Endodermal cell (in vitro differentiated cells): ENCODE results near the gene YPEL1. TPM values are rescaled to one million over a fixed set of nuclear protein-coding genes. Genes with fewer than 3 reads are reported as not detected.

Experiments
- DNase-seq: peaks from one replicate; pipeline ENCODE4 v3.0.0-alpha.2; 2017
- H3K27ac ChIP-seq: 2 replicates; pipeline ENCODE4 v1.5.1; 2013; ENCODE audit warnings: mild to moderate bottlenecking, low read depth, low read length, moderate library complexity
- H3K27me3 ChIP-seq: 2 replicates; pipeline ENCODE4 v1.6.1; 2013; ENCODE audit warnings: mild to moderate bottlenecking, low read length, moderate library complexity; ENCODE audit not compliant: insufficient read depth, control insufficient read depth, poor library complexity, severe bottlenecking
- H3K36me3 ChIP-seq: 2 replicates; pipeline ENCODE4 v1.7.0; 2013; ENCODE audit warnings: mild to moderate bottlenecking, low read length, moderate library complexity; ENCODE audit not compliant: control insufficient read depth, insufficient read depth
- H3K4me1 ChIP-seq: one replicate; pipeline ENCODE4 v1.7.0; 2013; ENCODE audit warnings: low read length; ENCODE audit not compliant: control insufficient read depth, insufficient read depth
- H3K4me3 ChIP-seq: 2 replicates; pipeline ENCODE4 v1.5.1; 2013; ENCODE audit warnings: mild to moderate bottlenecking, low read length, moderate library complexity
- H3K9ac ChIP-seq: 2 replicates; pipeline ENCODE4 v1.6.1; 2013; ENCODE audit warnings: mild to moderate bottlenecking, low read length, moderate library complexity; ENCODE audit not compliant: poor library complexity, severe bottlenecking; ENCODE audit errors: extremely low read depth
- H3K9me3 ChIP-seq: 2 replicates; pipeline ENCODE4 v1.6.1; 2013; ENCODE audit warnings: mild to moderate bottlenecking, low read length, moderate library complexity; ENCODE audit not compliant: control insufficient read depth
- H3K27ac Mint-ChIP-seq: 2 replicates; pipeline ENCODE4 v1.8.0; 2020; ENCODE audit warnings: mixed read lengths
- H3K27me3 Mint-ChIP-seq: 2 replicates; pipeline ENCODE4 v1.8.0; 2021; ENCODE audit warnings: mild to moderate bottlenecking, mixed read lengths; ENCODE audit not compliant: insufficient read depth
- H3K36me3 Mint-ChIP-seq: 2 replicates; pipeline ENCODE4 v1.8.0; 2020; ENCODE audit warnings: low read depth, mixed read lengths
- H3K4me1 Mint-ChIP-seq: 2 replicates; pipeline ENCODE4 v1.8.0; 2020; ENCODE audit warnings: mixed read lengths
- H3K4me3 Mint-ChIP-seq: 2 replicates; pipeline ENCODE4 v1.8.0; 2020; ENCODE audit warnings: mild to moderate bottlenecking, moderate library complexity, mixed read lengths
- H3K9me3 Mint-ChIP-seq: 2 replicates; pipeline ENCODE4 v1.8.0; 2020; ENCODE audit warnings: mild to moderate bottlenecking, mixed read lengths
- WGBS, 2 experiments: methylation state at CpG; one replicate each; pipeline versions ENCODE4 v1.1.5 to v1.1.7; 2013; ENCODE audit warnings: missing lambda C conversion rate in 2 of 2, mixed read lengths in 1 of 2; ENCODE audit not compliant: insufficient coverage in 1 of 2, insufficient read length in 1 of 2; 5-methylcytosine and 5-hydroxymethylcytosine counted together
- total RNA-seq, 2 donors: library from RNA; stranded (reverse); fragmentation: NEBNext Ultra II Directional in 1 of 2; extraction: Animal tissue kit (Norgen Biotek cat#: 25700) in 1 of 2; gene quantifications; 2 replicates in 1 of 2; 3 replicates in 1 of 2; pipeline ENCODE4 v1.2.1, GENCODE V29; 2021
- TF ChIP-seq, protein P1 (sequence below): fragments of 200-600 bp; sonication (generic); conservative IDR thresholded peaks from 2 replicates; pipeline ENCODE4 v1.5.0; 2021; ENCODE audit warnings: antibody characterized with exemption, mild to moderate bottlenecking

The YPEL1 gene
- total RNA-seq, 2 donors from 2014 or later: 13.4 to 23.4 TPM

- H3K4me3 Mint-ChIP-seq: no peak overlapping the region
- H3K4me3 ChIP-seq: no peak overlapping the region
- H3K9me3 Mint-ChIP-seq: no peaks in the 10 kb centered on the region
- H3K4me1 Mint-ChIP-seq: peaks cover 4% of the 10 kb centered on the region
- peaks cover 12% of the 10 kb centered on the region for H3K27me3 ChIP-seq
- TF ChIP-seq, protein P1, sequence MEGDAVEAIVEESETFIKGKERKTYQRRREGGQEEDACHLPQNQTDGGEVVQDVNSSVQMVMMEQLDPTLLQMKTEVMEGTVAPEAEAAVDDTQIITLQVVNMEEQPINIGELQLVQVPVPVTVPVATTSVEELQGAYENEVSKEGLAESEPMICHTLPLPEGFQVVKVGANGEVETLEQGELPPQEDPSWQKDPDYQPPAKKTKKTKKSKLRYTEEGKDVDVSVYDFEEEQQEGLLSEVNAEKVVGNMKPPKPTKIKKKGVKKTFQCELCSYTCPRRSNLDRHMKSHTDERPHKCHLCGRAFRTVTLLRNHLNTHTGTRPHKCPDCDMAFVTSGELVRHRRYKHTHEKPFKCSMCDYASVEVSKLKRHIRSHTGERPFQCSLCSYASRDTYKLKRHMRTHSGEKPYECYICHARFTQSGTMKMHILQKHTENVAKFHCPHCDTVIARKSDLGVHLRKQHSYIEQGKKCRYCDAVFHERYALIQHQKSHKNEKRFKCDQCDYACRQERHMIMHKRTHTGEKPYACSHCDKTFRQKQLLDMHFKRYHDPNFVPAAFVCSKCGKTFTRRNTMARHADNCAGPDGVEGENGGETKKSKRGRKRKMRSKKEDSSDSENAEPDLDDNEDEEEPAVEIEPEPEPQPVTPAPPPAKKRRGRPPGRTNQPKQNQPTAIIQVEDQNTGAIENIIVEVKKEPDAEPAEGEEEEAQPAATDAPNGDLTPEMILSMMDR: no peak
- no peak for DNase-seq
- no peaks in the 10 kb centered on the region for H3K9me3 ChIP-seq
- no peaks in the 10 kb centered on the region for H3K36me3 Mint-ChIP-seq
- H3K27ac ChIP-seq: no peak overlapping the region
- WGBS, 2 experiments: 72 to 76% methylated on average over 5 to 7 of the region's 7 CpGs
- H3K9ac ChIP-seq: no peak overlapping the region
- H3K4me1 ChIP-seq: no peaks in the 10 kb centered on the region
- H3K27ac Mint-ChIP-seq: no peak overlapping the region
- peaks cover 40% of the 10 kb centered on the region for H3K27me3 Mint-ChIP-seq
- no peaks in the 10 kb centered on the region for H3K36me3 ChIP-seq
These were observed 3.4 kb upstream of the YPEL1 start for GRCh38 chr22:21738966-21739365.

- no peaks in the 10 kb centered on the region for H3K36me3 Mint-ChIP-seq
- H3K36me3 ChIP-seq: no peaks in the 10 kb centered on the region
- no peak overlapping the region for H3K4me3 Mint-ChIP-seq
- WGBS, 2 experiments: 94 to 95% methylated on average over 8 of the region's 8 CpGs
- H3K27me3 ChIP-seq: peaks cover 12% of the 10 kb centered on the region
- H3K4me3 ChIP-seq: no peak overlapping the region
- no peak overlapping the region for H3K27ac ChIP-seq
- H3K27ac Mint-ChIP-seq: no peak overlapping the region
- peaks cover 4% of the 10 kb centered on the region for H3K4me1 Mint-ChIP-seq
- TF ChIP-seq, protein P1: no peak
- DNase-seq: no peak
- H3K9me3 ChIP-seq: no peaks in the 10 kb centered on the region
- H3K27me3 Mint-ChIP-seq: peaks cover 39% of the 10 kb centered on the region
- no peaks in the 10 kb centered on the region for H3K4me1 ChIP-seq
- H3K9me3 Mint-ChIP-seq: no peaks in the 10 kb centered on the region
- no peak overlapping the region for H3K9ac ChIP-seq
These were observed 2.5 kb upstream of the YPEL1 start for GRCh38 chr22:21738081-21738480.

- Mint-ChIP-seq H3K4me1 (peaks cover 4% of the 10 kb centered on the region), H3K9me3 (no peaks in the 10 kb centered on the region), H3K27me3 (peaks cover 39% of the 10 kb centered on the region), H3K4me3 (peak overlapping the region; percentile 72), H3K27ac (no peak overlapping the region), H3K36me3 (no peaks in the 10 kb centered on the region)
- TF ChIP-seq, protein P1: no peak
- Histone ChIP-seq H3K4me1 (no peaks in the 10 kb centered on the region), H3K27ac (no peak overlapping the region), H3K27me3 (peaks cover 12% of the 10 kb centered on the region), H3K36me3 (no peaks in the 10 kb centered on the region), H3K9ac (no peak overlapping the region), H3K4me3 (no peak overlapping the region), H3K9me3 (no peaks in the 10 kb centered on the region)
- DNase-seq: no peak
- 92 to 100% methylated on average over 1 to 9 of the region's 9 CpGs for WGBS, 2 experiments
These were observed 1.4 kb upstream of the YPEL1 start for GRCh38 chr22:21736948-21737347.
